Muscle of leg (tissue), 11 donors: Measurements from ENCODE around the gene CCDC188. TPM values are rescaled to one million over a fixed set of nuclear protein-coding genes. Genes with fewer than 3 reads are reported as not detected.

Source experiments
- DNase-seq: peaks from one replicate; pipeline ENCODE4 v3.0.0; 2013
- H3K27ac ChIP-seq: one replicate; pipeline ENCODE4 v1.5.1; 2013; ENCODE audit warnings: mild to moderate bottlenecking, low read length, control low read depth
- H3K27me3 ChIP-seq: one replicate; pipeline ENCODE4 v1.6.1; 2013; ENCODE audit warnings: low read length; ENCODE audit not compliant: control insufficient read depth, insufficient read depth
- H3K36me3 ChIP-seq: one replicate; pipeline ENCODE4 v1.6.1; 2013; ENCODE audit warnings: low read length; ENCODE audit not compliant: control insufficient read depth, insufficient read depth
- H3K4me1 ChIP-seq: one replicate; pipeline ENCODE4 v1.6.1; 2013; ENCODE audit warnings: low read length; ENCODE audit not compliant: control insufficient read depth, insufficient read depth
- H3K4me3 ChIP-seq: one replicate; pipeline ENCODE4 v1.5.1; 2013; ENCODE audit warnings: low read length, control low read depth
- H3K9me3 ChIP-seq: replicated peaks from 2 replicates; pipeline ENCODE4 v1.6.1; 2013; ENCODE audit warnings: low read depth, low read length; ENCODE audit not compliant: control insufficient read depth
- WGBS: methylation state at CpG from one replicate; pipeline ENCODE4 v1.1.5; 2013; ENCODE audit warnings: missing lambda C conversion rate; ENCODE audit not compliant: insufficient coverage; 5-methylcytosine and 5-hydroxymethylcytosine counted together
- polyA plus RNA-seq, 8 donors: library from polyadenylated mRNA; unstranded; fragments of 120-200 nt; gene quantifications; one replicate each; pipeline versions ENCODE4 v1.2.1 to v1.2.3, GENCODE V29; 2013; ENCODE audit warnings: inconsistent platforms in 1 of 8, low replicate concordance in 1 of 8; ENCODE audit not compliant: insufficient read length in 8 of 8, insufficient read depth in 1 of 8
- total RNA-seq: library from RNA; stranded (reverse); fragments of 120-200 nt; gene quantifications from one replicate; pipeline ENCODE4 v1.2.4, GENCODE V29; 2013

CCDC188 gene
- total and polyA plus RNA-seq, 9 donors: 0.84 to 2.8 (median 1.5) TPM

- Histone ChIP-seq H3K36me3 (peaks cover 20% of the 10 kb centered on the region), H3K9me3 (no peaks in the 10 kb centered on the region), H3K4me1 (peaks cover 62% of the 10 kb centered on the region), H3K27ac (no peak overlapping the region), H3K27me3 (no peaks in the 10 kb centered on the region), H3K4me3 (no peak overlapping the region)
- 52% methylated on average over 13 of the region's 25 CpGs for WGBS
- no peak for DNase-seq
Observed at GRCh38 chr22:20135806-20136602, 14.9 kb downstream of the CCDC188 start.

GRCh38 chr22:20135265-20135664 lies 15.6 kb downstream of the CCDC188 start:
- WGBS: 62% methylated on average over 4 of the region's 4 CpGs
- H3K4me1 ChIP-seq: peaks cover 66% of the 10 kb centered on the region

GRCh38 chr22:20133930-20134549 lies 16.8 kb downstream of the CCDC188 start:
- Histone ChIP-seq H3K27me3 (no peaks in the 10 kb centered on the region), H3K27ac (no peak overlapping the region), H3K9me3 (no peaks in the 10 kb centered on the region), H3K4me3 (no peak overlapping the region), H3K36me3 (peaks cover under 1% of the 10 kb centered on the region), H3K4me1 (peaks cover 66% of the 10 kb centered on the region)
- 76% methylated on average over 8 of the region's 12 CpGs for WGBS
- DNase-seq: no peak

More at GRCh38 chr22:20135265-20135664, 15.6 kb downstream of the CCDC188 start:
- H3K9me3 ChIP-seq: no peaks in the 10 kb centered on the region
- H3K36me3 ChIP-seq: peaks cover 13% of the 10 kb centered on the region
- no peaks in the 10 kb centered on the region for H3K27me3 ChIP-seq
- no peak overlapping the region for H3K27ac ChIP-seq
- no peak overlapping the region for H3K4me3 ChIP-seq
- no peak for DNase-seq

GRCh38 chr22:20132686-20133246 lies 18.1 kb downstream of the CCDC188 start:
- no peak overlapping the region for H3K27ac ChIP-seq

GRCh38 chr22:20131859-20132685 lies 18.8 kb downstream of the CCDC188 start:
- peak overlapping the region; percentile 35 for H3K27ac ChIP-seq
- DNase-seq: no peak
- H3K4me1 ChIP-seq: peaks cover 51% of the 10 kb centered on the region
- no peaks in the 10 kb centered on the region for H3K27me3 ChIP-seq
- H3K4me3 ChIP-seq: peak overlapping the region; percentile 80
- WGBS: under 1% methylated on average over 70 of the region's 72 CpGs
- H3K9me3 ChIP-seq: no peaks in the 10 kb centered on the region
- H3K36me3 ChIP-seq: peaks cover 6% of the 10 kb centered on the region

More at GRCh38 chr22:20132686-20133246, 18.1 kb downstream of the CCDC188 start:
- no peaks in the 10 kb centered on the region for H3K27me3 ChIP-seq
- no peaks in the 10 kb centered on the region for H3K36me3 ChIP-seq
- no peak for DNase-seq
- no peaks in the 10 kb centered on the region for H3K9me3 ChIP-seq
- H3K4me1 ChIP-seq: peaks cover 58% of the 10 kb centered on the region
- H3K4me3 ChIP-seq: peak overlapping the region; percentile 80
- 60% methylated on average over 9 of the region's 16 CpGs for WGBS

GRCh38 chr22:20131597-20131858 lies 19.3 kb downstream of the CCDC188 start, which contains the start of gene ZDHHC8:
Gene ZDHHC8, plus strand, starts transcription at chr22:20131804. Its CDS starts 144 bp downstream, at chr22:20131948.
- WGBS: under 1% methylated on average over 43 of the region's 43 CpGs
- peaks cover 45% of the 10 kb centered on the region for H3K4me1 ChIP-seq
- peak; percentile 71 for DNase-seq
- H3K27me3 ChIP-seq: no peaks in the 10 kb centered on the region
- H3K4me3 ChIP-seq: peak within 1 kb of the TSS; percentile 87
- peak within 1 kb of the TSS; percentile 86 for H3K27ac ChIP-seq
- peaks cover 9% of the 10 kb centered on the region for H3K36me3 ChIP-seq
- H3K9me3 ChIP-seq: no peaks in the 10 kb centered on the region

GRCh38 chr22:20130731-20131596 lies 19.9 kb downstream of the CCDC188 start:
- Histone ChIP-seq H3K27me3 (no peaks in the 10 kb centered on the region), H3K36me3 (peaks cover 15% of the 10 kb centered on the region), H3K27ac (peak overlapping the region; percentile 86), H3K4me1 (peaks cover 40% of the 10 kb centered on the region), H3K9me3 (no peaks in the 10 kb centered on the region), H3K4me3 (peak overlapping the region; percentile 87)
- peak; percentile 95 for DNase-seq
- WGBS: 1% methylated on average over 60 of the region's 70 CpGs

- Histone ChIP-seq H3K36me3 (peaks cover 21% of the 10 kb centered on the region), H3K4me1 (peaks cover 33% of the 10 kb centered on the region), H3K27me3 (no peaks in the 10 kb centered on the region), H3K4me3 (no peak overlapping the region), H3K27ac (no peak overlapping the region), H3K9me3 (no peaks in the 10 kb centered on the region)
- no peak for DNase-seq
- WGBS: 57% methylated on average over 1 of the region's 3 CpGs
Observed at GRCh38 chr22:20130319-20130718, 20.5 kb downstream of the CCDC188 start.

GRCh38 chr22:20129747-20130014 lies 21.2 kb downstream of the CCDC188 start:
- H3K36me3 ChIP-seq: peaks cover 27% of the 10 kb centered on the region
- no peak overlapping the region for H3K4me3 ChIP-seq
- DNase-seq: no peak
- WGBS: 40% methylated on average over 1 of the region's 3 CpGs
- H3K9me3 ChIP-seq: no peaks in the 10 kb centered on the region
- peaks cover 27% of the 10 kb centered on the region for H3K4me1 ChIP-seq
- H3K27ac ChIP-seq: no peak overlapping the region
- H3K27me3 ChIP-seq: no peaks in the 10 kb centered on the region
